ENCODE results near the gene MYT1.
"Not testable (repeated sequence)": the region's sequence is repeated elsewhere in the genome, so short reads cannot be mapped to it uniquely, and the experiment has no call there.

The MYT1 gene

DNA sequence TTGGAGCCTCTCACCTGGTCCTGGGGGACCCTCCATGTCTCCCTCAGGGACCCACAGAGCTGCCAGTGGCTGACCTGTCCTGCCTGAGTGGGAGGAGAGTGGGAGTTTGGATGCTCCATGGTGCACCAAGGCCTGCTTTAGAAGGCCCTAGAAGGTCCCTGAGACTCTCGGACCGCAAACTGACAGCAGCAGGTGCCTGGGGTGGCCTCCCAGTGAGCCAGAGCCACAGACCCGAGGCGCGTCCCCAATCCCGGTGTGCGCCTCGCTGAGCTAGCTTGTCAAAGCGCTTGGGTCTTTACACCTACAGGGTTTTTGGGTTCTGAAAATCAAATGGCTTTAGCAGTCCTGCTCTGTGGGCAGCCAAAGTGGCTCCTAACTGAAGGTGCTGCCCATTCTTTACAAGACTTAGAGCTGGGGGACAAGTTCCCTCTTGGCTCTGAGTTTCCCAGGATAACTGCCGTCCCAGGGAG lies 4.9 kb downstream of the MYT1 start:
- DNase-seq (ENCODE audit: low spot score): no peak

GRCh38 chr20:64171211-64171610 lies 7.0 kb downstream of the MYT1 start:
- no peak for DNase-seq (ENCODE audit: low spot score)

DNA sequence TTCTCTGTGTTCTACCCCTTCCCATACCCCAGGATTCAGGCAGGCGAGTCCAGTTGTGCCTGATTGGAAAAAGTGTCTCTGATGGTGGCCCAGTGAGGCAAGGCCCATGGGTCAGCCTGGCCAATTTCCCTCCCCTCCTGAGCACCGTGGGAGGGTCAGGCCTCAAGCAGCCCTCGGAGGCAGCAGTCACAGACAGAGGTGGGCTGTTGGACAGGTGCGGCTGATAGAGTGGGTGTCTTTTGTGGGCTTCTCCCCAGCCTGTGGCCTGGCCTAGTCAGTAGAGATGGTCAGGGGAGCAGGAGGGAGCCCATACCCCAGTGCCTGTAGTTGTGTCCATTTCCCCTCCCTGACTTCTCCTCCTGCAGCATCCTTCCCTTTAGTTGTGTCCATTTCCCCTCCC lies 8.9 kb downstream of the MYT1 start:
- DNase-seq (ENCODE audit: low spot score): no peak

- no peak for DNase-seq (ENCODE audit: low spot score)
These were observed 12.3 kb downstream of the MYT1 start for GRCh38 chr20:64176551-64176950.

- DNase-seq (ENCODE audit: low spot score): no peak
These were observed 12.7 kb downstream of the MYT1 start for GRCh38 chr20:64176971-64177370.

GRCh38 chr20:64177384-64177783 lies 13.1 kb downstream of the MYT1 start:
- no peak for DNase-seq (ENCODE audit: low spot score)

GRCh38 chr20:64177787-64178186 lies 13.5 kb downstream of the MYT1 start:
- no peak for DNase-seq (ENCODE audit: low spot score)

GRCh38 chr20:64178925-64179324 lies 14.7 kb downstream of the MYT1 start:
- DNase-seq (ENCODE audit: low spot score): not testable (repeated sequence)

- no peak for DNase-seq (ENCODE audit: low spot score)
These were observed 15.6 kb downstream of the MYT1 start for GRCh38 chr20:64179805-64180204.

- no peak for DNase-seq (ENCODE audit: low spot score)
These were observed 16.4 kb downstream of the MYT1 start for GRCh38 chr20:64180673-64181072.

DNA sequence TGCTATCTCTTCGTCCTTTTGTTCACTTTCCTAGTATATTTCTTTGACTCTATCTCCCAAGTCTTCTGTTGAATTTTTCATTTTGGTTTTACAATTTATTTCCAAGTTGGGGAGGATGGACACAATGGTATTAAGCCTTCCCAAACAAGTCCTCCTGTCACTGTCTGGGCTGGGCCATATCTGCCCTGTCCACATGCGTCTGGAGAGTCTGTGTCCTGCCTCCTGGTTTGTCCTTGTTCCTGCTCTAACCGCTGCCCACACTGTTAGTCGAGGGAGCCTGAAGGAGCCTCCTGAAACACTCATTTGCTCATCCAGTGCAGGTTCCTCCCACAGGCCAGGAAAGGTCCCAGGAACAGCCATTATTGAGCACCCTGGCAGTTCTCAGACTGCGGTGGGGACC lies 17.1 kb downstream of the MYT1 start:
- no peak for DNase-seq (ENCODE audit: low spot score)

DNA sequence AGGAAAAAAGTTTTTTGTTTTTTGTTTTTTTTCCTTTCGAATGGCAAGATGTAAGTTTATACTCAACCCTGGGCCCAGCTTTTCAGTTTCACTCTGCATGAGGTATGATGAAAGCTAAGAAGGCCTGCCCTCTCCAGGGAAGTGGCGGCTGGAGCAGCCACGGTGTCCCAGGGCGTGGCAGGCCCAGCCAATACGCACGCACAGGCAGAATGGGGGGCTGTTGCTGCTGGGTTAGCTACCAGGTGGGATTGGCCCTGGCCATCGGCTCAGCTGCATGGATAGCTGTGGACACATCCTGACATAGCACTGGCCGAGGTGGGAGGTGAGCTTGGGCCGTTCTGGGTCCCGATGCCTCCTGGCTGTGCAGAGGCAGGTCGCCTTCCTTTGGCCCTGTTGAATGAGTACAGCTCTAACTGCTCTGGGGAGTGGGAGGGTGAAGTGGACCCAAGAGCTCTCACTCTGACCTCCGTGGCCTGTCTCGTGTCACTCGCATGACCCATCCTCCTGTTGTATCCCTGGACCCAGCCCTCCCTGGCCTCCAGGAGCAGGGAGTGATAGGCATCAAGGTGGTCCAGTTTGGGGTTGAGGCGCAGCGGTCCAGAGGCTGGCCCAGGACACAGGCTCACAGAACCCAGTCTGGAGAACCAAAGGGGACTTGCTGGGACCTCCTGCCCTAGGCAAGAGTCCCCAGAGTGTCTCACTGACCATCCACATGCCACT lies 18.1 kb downstream of the MYT1 start:
- DNase-seq (ENCODE audit: low spot score): no peak

DNA sequence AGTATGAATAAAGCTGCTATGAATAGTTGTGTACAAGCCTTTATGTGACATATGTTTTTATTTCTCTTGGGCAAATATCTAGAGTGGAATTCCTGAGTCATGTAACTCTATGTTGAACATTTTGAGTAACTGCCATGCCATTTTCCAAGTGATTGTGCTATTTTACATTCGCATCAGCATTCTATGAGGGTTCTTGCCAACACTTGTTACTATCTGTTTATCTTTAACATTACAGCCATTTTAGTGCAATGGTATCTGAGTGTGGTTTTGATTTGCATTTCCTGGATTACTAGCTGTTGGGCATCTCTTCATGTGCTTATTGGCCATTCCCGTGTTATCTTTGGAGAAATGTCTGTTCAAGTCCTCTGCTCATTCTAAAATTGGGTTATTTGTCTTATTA lies 19.1 kb downstream of the MYT1 start:
- no peak for DNase-seq (ENCODE audit: low spot score)

GRCh38 chr20:64184795-64185194 lies 20.5 kb downstream of the MYT1 start:
- DNase-seq (ENCODE audit: low spot score): no peak

GRCh38 chr20:64185276-64185900 lies 21.1 kb downstream of the MYT1 start:
- no peak for DNase-seq (ENCODE audit: low spot score)

DNA sequence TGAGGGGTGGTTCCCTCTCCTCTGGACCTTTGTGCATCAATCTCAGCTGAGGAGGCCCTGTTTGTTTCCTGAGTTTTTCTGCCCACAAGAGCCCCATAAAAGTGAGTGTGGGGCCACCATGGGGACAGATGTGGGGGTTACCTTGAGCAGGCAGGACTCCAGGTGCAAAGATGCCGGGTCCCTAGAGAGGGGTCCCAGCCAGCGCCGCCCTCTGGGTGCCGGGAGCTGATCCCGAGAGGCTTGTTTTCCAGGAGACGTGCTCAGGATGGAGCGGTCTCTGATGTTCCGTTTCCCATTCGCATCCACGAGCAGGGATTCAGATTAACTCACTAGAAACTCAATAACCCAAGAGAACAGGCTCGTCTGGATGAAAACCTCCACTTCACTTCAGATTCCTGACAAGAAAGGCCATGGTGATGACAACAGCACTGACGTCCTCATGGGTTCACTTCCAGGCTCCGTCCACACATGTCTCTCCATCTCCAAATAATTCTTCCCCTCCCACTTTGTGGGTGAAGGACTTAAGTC lies 21.9 kb downstream of the MYT1 start:
- DNase-seq (ENCODE audit: low spot score): no peak

DNA sequence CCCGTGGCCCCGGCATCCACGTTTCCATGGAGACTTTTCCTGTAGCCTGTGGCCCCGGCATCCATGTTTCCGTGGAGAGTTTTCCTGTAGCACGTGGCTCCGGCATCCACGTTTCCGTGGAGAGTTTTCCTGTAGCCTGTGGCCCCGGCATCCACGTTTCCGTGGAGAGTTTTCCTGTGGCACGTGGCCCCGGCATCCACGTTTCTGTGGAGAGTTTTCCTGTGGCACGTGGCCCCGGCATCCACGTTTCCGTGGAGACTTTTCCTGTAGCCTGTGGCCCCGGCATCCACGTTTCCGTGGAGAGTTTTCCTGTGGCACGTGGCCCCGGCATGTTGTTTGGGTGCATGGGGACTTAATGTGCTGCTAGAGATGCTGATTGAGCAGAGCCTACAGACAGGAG lies 23.0 kb downstream of the MYT1 start:
- DNase-seq (ENCODE audit: low spot score): not testable (repeated sequence)

DNA sequence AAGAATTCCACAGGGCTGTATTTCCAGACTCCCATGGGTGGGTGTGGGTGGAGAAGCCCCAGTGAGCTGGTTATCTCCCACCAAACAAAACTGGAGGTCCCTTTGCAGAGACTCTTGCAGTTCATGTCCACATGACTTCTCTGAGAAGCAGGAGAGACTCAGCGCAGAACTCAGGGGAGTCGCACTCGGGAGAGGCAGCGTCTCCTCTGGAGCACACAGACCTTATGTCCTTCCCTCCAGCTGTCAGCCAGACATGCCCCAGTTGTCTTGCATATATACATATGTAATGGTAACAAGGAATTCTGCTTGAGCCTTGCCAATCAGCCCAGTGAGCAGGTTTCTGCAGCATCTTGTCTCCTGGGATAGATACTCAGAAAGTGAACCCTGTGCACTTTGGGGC lies 23.8 kb downstream of the MYT1 start:
- DNase-seq (ENCODE audit: low spot score): no peak

- DNase-seq (ENCODE audit: low spot score): no peak
These were observed 24.7 kb downstream of the MYT1 start for GRCh38 chr20:64188682-64189529.

- no peak for DNase-seq (ENCODE audit: low spot score)
These were observed 25.3 kb downstream of the MYT1 start for GRCh38 chr20:64189530-64189966.

DNA sequence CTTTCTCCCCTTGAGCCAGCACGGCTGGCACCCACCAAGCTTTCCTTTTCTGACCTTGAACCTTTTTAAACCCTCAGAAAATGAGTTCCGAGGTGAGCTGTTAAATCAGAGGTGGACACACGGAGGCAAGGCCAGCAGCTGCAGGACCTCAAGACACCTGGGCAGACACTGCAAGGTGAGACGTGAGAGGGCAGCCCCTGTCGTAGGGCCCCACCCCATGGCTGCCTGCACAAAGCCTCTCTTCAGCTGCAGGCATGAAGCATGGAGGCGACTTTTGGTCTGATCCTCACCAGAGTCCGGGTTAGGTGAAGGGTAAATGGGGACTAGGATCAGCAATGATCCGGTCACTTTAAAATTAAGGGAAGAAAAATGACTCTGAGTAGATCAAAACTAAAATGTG lies 25.7 kb downstream of the MYT1 start:
- DNase-seq (ENCODE audit: low spot score): no peak

DNA sequence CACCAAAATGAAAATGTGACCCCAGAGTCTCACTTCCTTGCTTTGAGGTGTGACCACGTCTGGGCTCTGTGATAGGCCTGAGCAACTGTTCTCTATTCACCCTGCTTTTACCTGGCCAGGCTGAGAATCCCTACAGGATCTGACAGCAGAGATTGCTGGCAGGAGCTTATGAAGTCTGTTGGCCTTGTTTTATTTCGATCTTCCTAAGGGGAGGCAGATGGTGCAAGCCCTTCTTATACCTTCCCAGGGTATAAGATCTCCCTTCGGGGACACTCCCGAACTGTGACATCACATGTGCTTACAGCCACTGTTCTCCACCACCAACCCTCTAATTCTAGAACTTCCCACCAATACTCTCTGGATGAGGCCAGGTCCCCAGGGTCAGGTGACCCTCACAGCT lies 26.8 kb downstream of the MYT1 start:
- DNase-seq (ENCODE audit: low spot score): no peak

GRCh38 chr20:64192406-64192805 lies 28.2 kb downstream of the MYT1 start:
- DNase-seq (ENCODE audit: low spot score): no peak

Data from GM03348 (cell line).